ENCODE measurements around the gene DNASE1L3. TPM values are rescaled to one million over a fixed set of nuclear protein-coding genes. Genes with fewer than 3 reads are reported as not detected.
A peak's percentile ranks its signal among the peaks of the same experiment; 100 is the strongest.

Gene DNASE1L3
- total and polyA plus RNA-seq, 2 donors (not counting 3 experiments of a cell fraction or from before 2014, with no cell fraction given) = 0.95 to 1.3 TPM

DNA sequence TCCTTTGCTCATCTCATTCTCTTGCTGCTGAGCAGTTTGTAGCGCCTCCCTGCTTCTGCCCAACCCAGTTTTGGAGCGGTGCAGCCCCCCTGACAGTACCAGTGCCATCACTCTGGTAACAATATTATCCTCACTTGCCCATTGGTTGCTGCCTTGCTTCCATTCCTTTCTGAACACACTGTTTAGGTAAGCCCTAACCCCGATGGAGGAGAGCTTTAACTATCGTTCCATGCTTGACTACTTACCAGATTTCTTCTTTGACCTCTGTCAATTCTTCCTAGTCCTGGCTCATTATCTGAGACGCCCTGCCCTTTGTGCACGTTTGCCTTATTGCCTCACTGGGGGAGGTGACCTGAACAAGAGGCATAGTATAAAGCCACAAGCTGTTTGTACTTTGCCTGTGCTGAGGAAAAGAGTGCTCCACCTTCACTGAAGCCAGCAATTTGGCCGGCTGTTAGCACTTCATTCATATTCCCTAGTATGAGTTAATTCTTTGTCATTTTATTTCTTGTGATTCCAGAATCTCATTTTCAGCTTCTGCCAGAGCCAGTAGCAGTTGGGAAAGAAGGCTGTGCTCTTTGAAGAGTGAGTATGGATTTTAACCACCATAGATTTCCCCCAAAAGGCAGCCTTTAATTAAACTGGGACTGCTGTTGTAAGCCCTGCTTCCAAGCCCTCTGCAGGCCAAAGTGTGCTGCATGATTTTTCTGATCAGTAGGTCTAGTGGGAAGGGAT, 38.8 kb upstream of the DNASE1L3 start:
- TF ChIP-seq, protein P1, sequence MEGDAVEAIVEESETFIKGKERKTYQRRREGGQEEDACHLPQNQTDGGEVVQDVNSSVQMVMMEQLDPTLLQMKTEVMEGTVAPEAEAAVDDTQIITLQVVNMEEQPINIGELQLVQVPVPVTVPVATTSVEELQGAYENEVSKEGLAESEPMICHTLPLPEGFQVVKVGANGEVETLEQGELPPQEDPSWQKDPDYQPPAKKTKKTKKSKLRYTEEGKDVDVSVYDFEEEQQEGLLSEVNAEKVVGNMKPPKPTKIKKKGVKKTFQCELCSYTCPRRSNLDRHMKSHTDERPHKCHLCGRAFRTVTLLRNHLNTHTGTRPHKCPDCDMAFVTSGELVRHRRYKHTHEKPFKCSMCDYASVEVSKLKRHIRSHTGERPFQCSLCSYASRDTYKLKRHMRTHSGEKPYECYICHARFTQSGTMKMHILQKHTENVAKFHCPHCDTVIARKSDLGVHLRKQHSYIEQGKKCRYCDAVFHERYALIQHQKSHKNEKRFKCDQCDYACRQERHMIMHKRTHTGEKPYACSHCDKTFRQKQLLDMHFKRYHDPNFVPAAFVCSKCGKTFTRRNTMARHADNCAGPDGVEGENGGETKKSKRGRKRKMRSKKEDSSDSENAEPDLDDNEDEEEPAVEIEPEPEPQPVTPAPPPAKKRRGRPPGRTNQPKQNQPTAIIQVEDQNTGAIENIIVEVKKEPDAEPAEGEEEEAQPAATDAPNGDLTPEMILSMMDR (IDR thresholded peaks at IDR 0.05; ENCODE audit: extremely low read depth in 1 of 2, insufficient read depth in 1 of 2, low read depth in 1 of 2, low read length in 2 of 2) = peak in 1 of 2 donors; percentile 4
- no peak for TF ChIP-seq POLR2A (IDR thresholded peaks at IDR 0.05; ENCODE audit: low read depth, low read length)
- FAIRE-seq (no peak), DNase-seq (ENCODE audit: low read depth, low spot score) (peak; percentile 18)
- H3K27ac ChIP-seq (ENCODE audit: insufficient read depth, low read depth, low read length) = no peak overlapping the region
- no peaks in the 10 kb centered on the region for H3K27me3 ChIP-seq (ENCODE audit: control insufficient read depth in 2 of 2, insufficient read depth in 2 of 2, low read length in 2 of 2)
- H3K36me3 ChIP-seq (ENCODE audit: control insufficient read depth in 2 of 2, extremely low read depth in 1 of 2, insufficient read depth in 2 of 2, low read length in 2 of 2) = no peaks in the 10 kb centered on the region
- no peaks in the 10 kb centered on the region for H3K79me2 ChIP-seq (ENCODE audit: control insufficient read depth, insufficient read depth, low read length)
- no peaks in the 10 kb centered on the region for H3K9me3 ChIP-seq (replicated peaks; ENCODE audit: control insufficient read depth, insufficient read depth, low read length)
- ChIA-PET POLR2A (no interaction called here), CTCF (interaction anchor here (0.8 to 3.2 kb wide), 5 partner anchors 10 to 62 kb away, joined by 3 to 11 read pairs (median 5); partner anchors contain the start of genes HTD2 and RPP14)
- H4K20me1 ChIP-seq (replicated peaks; ENCODE audit: control insufficient read depth, extremely low read depth, insufficient read depth, low read length) = no peaks in the 10 kb centered on the region
- peak overlapping the region; percentile 29 for H2AFZ ChIP-seq (ENCODE audit: low read depth, low read length)
- no peak overlapping the region for H3K9ac ChIP-seq (replicated peaks; ENCODE audit: extremely low read depth, insufficient read depth, low read length)
- H3K4me3 ChIP-seq (replicated peaks in 1 of 3; ENCODE audit: insufficient read depth in 1 of 3, low read depth in 1 of 3, low read length in 3 of 3) = no peak overlapping the region
- H3K4me2 ChIP-seq (ENCODE audit: insufficient read depth, low read length) = no peak overlapping the region
- H3K9me1 ChIP-seq (replicated peaks; ENCODE audit: control insufficient read depth, extremely low read depth, insufficient read depth, low read length) = no peaks in the 10 kb centered on the region
- H3K4me1 ChIP-seq (ENCODE audit: control insufficient read depth, extremely low read depth, insufficient read depth, low read length) = no peaks in the 10 kb centered on the region
- intact Hi-C loops (cut with micrococcal nuclease) (no loop called here), dilution Hi-C loops (cut with MboI; ENCODE audit: extremely low pct_ligation_motif_present, low sequenced_read_pairs) (no loop called here)
- BruUV-seq (replicated peaks) = no TSS peak

DNA sequence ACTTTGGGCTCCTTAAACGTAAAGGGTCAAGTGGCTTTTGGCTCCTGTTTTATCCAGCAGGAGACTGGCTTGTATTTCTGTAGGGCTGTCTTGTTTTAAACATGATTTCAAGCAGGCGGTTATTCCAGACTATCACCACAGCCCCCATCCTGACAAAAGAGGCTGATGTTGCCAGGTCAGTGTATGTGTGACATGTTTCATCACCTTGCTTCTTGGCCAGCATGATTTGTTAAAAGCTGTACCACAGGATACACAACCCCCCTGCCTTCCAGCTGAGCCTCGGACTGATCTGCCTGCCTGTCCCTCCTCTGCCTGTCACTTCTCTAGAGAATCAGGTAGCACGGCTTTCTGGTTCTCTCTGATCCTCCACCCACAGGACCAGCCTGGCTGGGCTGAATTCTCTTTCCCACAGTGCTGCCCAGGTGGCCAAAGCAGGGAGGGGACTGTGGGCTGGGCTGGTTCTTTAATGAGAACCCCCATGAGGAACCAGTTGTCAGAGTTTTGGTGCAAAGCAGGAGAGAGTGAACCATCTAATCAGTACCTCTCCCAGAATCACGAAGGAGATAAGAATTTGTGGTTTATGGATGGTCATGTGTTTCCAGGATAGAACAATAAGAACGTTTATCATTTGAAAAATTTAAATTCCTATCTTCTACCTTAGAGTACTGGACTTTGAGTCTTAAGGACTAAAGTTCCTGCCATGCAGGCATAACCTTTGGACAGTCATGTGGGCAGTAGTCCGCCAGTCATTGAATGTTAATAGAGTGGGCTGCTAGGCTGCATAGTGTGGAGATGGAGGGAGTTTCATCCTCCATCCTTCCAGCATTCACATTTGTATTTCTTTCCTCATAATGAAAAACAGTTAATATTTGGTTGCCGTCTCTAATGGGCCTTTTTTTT, 35.6 kb upstream of the DNASE1L3 start:
- ChIA-PET POLR2A (no interaction called here), CTCF (no interaction called here)
- Histone ChIP-seq H3K4me3 (replicated peaks in 1 of 3; ENCODE audit: insufficient read depth in 1 of 3, low read depth in 1 of 3, low read length in 3 of 3) (no peak overlapping the region), H4K20me1 (replicated peaks; ENCODE audit: control insufficient read depth, extremely low read depth, insufficient read depth, low read length) (no peaks in the 10 kb centered on the region), H3K27me3 (ENCODE audit: control insufficient read depth in 2 of 2, insufficient read depth in 2 of 2, low read length in 2 of 2) (no peaks in the 10 kb centered on the region), H2AFZ (ENCODE audit: low read depth, low read length) (no peak overlapping the region), H3K9ac (replicated peaks; ENCODE audit: extremely low read depth, insufficient read depth, low read length) (no peak overlapping the region), H3K27ac (ENCODE audit: insufficient read depth, low read depth, low read length) (no peak overlapping the region), H3K4me1 (ENCODE audit: control insufficient read depth, extremely low read depth, insufficient read depth, low read length) (no peaks in the 10 kb centered on the region), H3K9me3 (replicated peaks; ENCODE audit: control insufficient read depth, insufficient read depth, low read length) (no peaks in the 10 kb centered on the region), H3K9me1 (replicated peaks; ENCODE audit: control insufficient read depth, extremely low read depth, insufficient read depth, low read length) (no peaks in the 10 kb centered on the region), H3K36me3 (ENCODE audit: control insufficient read depth in 2 of 2, extremely low read depth in 1 of 2, insufficient read depth in 2 of 2, low read length in 2 of 2) (no peaks in the 10 kb centered on the region), H3K4me2 (ENCODE audit: insufficient read depth, low read length) (no peak overlapping the region), H3K79me2 (ENCODE audit: control insufficient read depth, insufficient read depth, low read length) (no peaks in the 10 kb centered on the region)
- no peak for FAIRE-seq
- dilution Hi-C loops (cut with MboI; ENCODE audit: extremely low pct_ligation_motif_present, low sequenced_read_pairs) = no loop called here
- TF ChIP-seq, protein P2, sequence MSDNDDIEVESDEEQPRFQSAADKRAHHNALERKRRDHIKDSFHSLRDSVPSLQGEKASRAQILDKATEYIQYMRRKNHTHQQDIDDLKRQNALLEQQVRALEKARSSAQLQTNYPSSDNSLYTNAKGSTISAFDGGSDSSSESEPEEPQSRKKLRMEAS (IDR thresholded peaks at IDR 0.05; ENCODE audit: insufficient read depth, insufficient read length) = no peak
- TF ChIP-seq MYC (IDR thresholded peaks at IDR 0.05; ENCODE audit: low read depth, low read length) (no peak), GATA2 (IDR thresholded peaks at IDR 0.05; ENCODE audit: insufficient read depth, insufficient read length, low read depth, low read length) (no peak), JUN (IDR thresholded peaks at IDR 0.05; ENCODE audit: borderline replicate concordance, insufficient read depth, insufficient read length, low read depth) (no peak), FOS (IDR thresholded peaks at IDR 0.05; ENCODE audit: borderline replicate concordance, insufficient read depth, low read length) (no peak), POLR2A (IDR thresholded peaks at IDR 0.05; ENCODE audit: low read depth, low read length) (no peak), POLR2AphosphoS5 (IDR thresholded peaks at IDR 0.05; ENCODE audit: insufficient read depth, low read depth, low read length) (no peak), EZH2 (IDR thresholded peaks at IDR 0.05; ENCODE audit: borderline replicate concordance, low read depth, low read length, severe bottlenecking) (no peak)
- TF ChIP-seq, protein P1 (IDR thresholded peaks at IDR 0.05; ENCODE audit: extremely low read depth in 1 of 2, insufficient read depth in 1 of 2, low read depth in 1 of 2, low read length in 2 of 2) = no peak
- BruUV-seq (replicated peaks) = no TSS peak
- DNase-seq (ENCODE audit: low read depth, low spot score) = no peak
- intact Hi-C loops (cut with micrococcal nuclease) = no loop called here

Measured in endothelial cell of umbilical vein (primary cell).